GM13976 (cell line): ENCODE measurements around the gene PRUNE1.

ENCODE experiments used
- DNase-seq: peaks from one replicate; pipeline ENCODE4 v3.0.0; 2012; ENCODE audit warnings: low spot score
- CTCF ChIP-seq: IDR thresholded peaks from 2 replicates; pipeline ENCODE4 v1.5.1; 2012; ENCODE audit warnings: borderline replicate concordance, mild to moderate bottlenecking; ENCODE audit not compliant: insufficient read depth; ENCODE audit errors: extremely low read depth, missing control alignments, control extremely low read depth
- in situ Hi-C: fragments of 300-500 bp; cut with MboI; formaldehyde crosslinking; loops from one replicate; pipeline ENCODE4 v1.12.0; 2022; ENCODE audit warnings: low sequenced_read_pairs, mixed read lengths, inconsistent platforms; ENCODE audit not compliant: unreplicated experiment

PRUNE1 gene

GRCh38 chr1:151008244-151009205 lies at the start of gene PRUNE1:
Gene PRUNE1 (plus strand): TSS chr1:151008449. CDS start chr1:151008633, 184 bp downstream.
- no peak for TF ChIP-seq CTCF
- in situ Hi-C loops = no loop called here
- DNase-seq = peak; percentile 99

- DNase-seq = no peak
- TF ChIP-seq CTCF = no peak
- in situ Hi-C loops = no loop called here
Observed at GRCh38 chr1:150960646-150961045, 47.6 kb upstream of the PRUNE1 start.

- in situ Hi-C loops = no loop called here
- no peak for DNase-seq
- no peak for TF ChIP-seq CTCF
Observed at GRCh38 chr1:150961756-150962155, 46.5 kb upstream of the PRUNE1 start.

GRCh38 chr1:150963321-150964163 lies 44.7 kb upstream of the PRUNE1 start:
- in situ Hi-C loops = no loop called here
- TF ChIP-seq CTCF = no peak
- DNase-seq = peak; percentile 10

- in situ Hi-C loops = no loop called here
- TF ChIP-seq CTCF = no peak
- DNase-seq = no peak
Observed at GRCh38 chr1:150964164-150964489, 44.1 kb upstream of the PRUNE1 start.

GRCh38 chr1:150965605-150966004 lies 42.6 kb upstream of the PRUNE1 start:
- in situ Hi-C loops = no loop called here
- no peak for DNase-seq
- TF ChIP-seq CTCF = no peak
